GM21360 (cell line): ENCODE data around the gene DOCK9.

Experiments used
- ATAC-seq: cut with Tn5 transposase; IDR thresholded peaks from one replicate; pipeline ENCODE4 v1.9.1; 2021; ENCODE audit warnings: mild to moderate bottlenecking, moderate library complexity; ENCODE audit not compliant: unreplicated experiment

DOCK9 gene

GRCh38 chr13:98978280-98978679 lies 416 bp upstream of the DOCK9 start:
- no peak for ATAC-seq

- ATAC-seq, result no peak
Observed at GRCh38 chr13:98976941-98977340, 923 bp downstream of the DOCK9 start.

- ATAC-seq, result no peak
Observed at GRCh38 chr13:98976338-98976737, 1.5 kb downstream of the DOCK9 start.

GRCh38 chr13:98975822-98976261 lies 2.0 kb downstream of the DOCK9 start:
- no peak for ATAC-seq

- ATAC-seq, result peak; percentile 49
Observed at GRCh38 chr13:98974053-98974452, 3.8 kb downstream of the DOCK9 start.

GRCh38 chr13:98972627-98973026 lies 5.2 kb downstream of the DOCK9 start:
- no peak for ATAC-seq

- ATAC-seq, result no peak
Observed at GRCh38 chr13:98972059-98972458, 5.8 kb downstream of the DOCK9 start.

GRCh38 chr13:98970330-98970729 lies 7.5 kb downstream of the DOCK9 start:
- no peak for ATAC-seq

- ATAC-seq, result no peak
Observed at GRCh38 chr13:98967491-98967890, 10.4 kb downstream of the DOCK9 start.

- ATAC-seq, result no peak
Observed at GRCh38 chr13:98966019-98966418, 11.8 kb downstream of the DOCK9 start.

- ATAC-seq, result no peak
Observed at GRCh38 chr13:98965325-98965724, 12.5 kb downstream of the DOCK9 start.

- no peak for ATAC-seq
Observed at GRCh38 chr13:98963917-98964316, 13.9 kb downstream of the DOCK9 start.

GRCh38 chr13:98962901-98963590 lies 14.8 kb downstream of the DOCK9 start:
- ATAC-seq, result no peak

- no peak for ATAC-seq
Observed at GRCh38 chr13:98961503-98962105, 16.3 kb downstream of the DOCK9 start.

- no peak for ATAC-seq
Observed at GRCh38 chr13:98960606-98961502, 17.0 kb downstream of the DOCK9 start.

- ATAC-seq, result no peak
Observed at GRCh38 chr13:98959786-98960605, 17.9 kb downstream of the DOCK9 start.

- no peak for ATAC-seq
Observed at GRCh38 chr13:98959291-98959690, 18.6 kb downstream of the DOCK9 start.

GRCh38 chr13:98958443-98958794 lies 19.4 kb downstream of the DOCK9 start:
- no peak for ATAC-seq

GRCh38 chr13:98957731-98958442 lies 20.0 kb downstream of the DOCK9 start:
- ATAC-seq, result no peak

- no peak for ATAC-seq
Observed at GRCh38 chr13:98955336-98955735, 22.5 kb downstream of the DOCK9 start.
